Measurements from ENCODE around the gene SHISA6. TPM values are rescaled to one million over a fixed set of nuclear protein-coding genes. Genes with fewer than 3 reads are reported as not detected.

SHISA6 gene
- 4.7 TPM for total RNA-seq

GRCh38 chr17:11240841-11241610, at the start of gene SHISA6:
Gene SHISA6 (plus strand): TSS chr17:11241213.

DNA sequence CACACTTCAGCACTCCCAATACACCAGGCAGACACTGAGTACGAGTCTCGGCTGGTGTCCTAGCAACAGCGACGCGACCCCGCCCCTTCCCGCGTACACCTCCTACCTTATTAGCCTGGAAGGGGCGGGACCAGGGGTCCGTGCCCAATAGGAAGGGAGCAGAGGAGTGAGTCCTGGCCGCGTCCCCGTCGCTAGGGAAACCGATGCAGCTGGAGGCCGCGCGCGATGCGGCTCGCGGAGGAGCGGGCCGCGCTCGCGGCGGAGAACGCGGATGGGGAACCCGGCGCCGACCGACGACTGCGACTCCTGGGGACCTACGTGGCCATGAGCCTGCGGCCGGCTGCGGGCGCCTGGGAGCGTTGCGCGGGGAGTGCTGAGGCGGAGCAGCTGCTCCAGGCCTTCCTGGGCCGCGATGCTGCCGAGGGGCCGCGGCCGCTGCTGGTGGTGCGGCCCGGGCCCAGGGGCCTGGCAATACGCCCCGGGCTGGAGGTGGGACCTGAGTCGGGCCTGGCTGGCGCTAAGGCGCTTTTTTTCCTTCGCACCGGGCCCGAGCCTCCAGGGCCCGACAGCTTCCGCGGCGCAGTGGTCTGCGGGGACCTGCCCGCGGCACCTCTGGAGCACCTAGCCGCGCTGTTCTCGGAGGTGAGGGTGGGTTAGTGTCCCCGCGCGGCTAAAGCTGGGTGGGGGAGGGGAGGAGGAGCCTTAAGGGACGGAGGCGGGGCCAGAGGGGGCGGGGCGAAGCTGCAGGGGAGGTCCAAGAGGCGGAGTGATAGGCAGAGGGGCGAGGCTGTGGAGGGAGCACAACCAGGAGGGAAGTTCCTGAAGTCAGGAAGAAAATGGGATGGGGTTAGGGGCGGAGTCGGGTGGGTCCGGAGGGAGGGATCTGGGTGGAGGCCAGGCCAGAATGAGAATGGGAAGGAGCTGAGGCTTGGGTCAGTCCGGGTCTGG, 357.5 kb downstream of the SHISA6 start, which contains the start of gene DNAH9:
Gene DNAH9 (plus strand): TSS at position 197 of the 948 bp plus-strand sequence. CDS start 29 bp downstream, at position 226.

All from camera-type eye (tissue), 1 donor.